Measurements from ENCODE around the gene GYS2.

GYS2 gene

GRCh38 chr12:21607701-21608100, 3.1 kb upstream of the GYS2 start:
- H3K9me3 ChIP-seq (ENCODE audit: insufficient read depth, low read length): no peaks in the 10 kb centered on the region
- H3K27me3 ChIP-seq (ENCODE audit: low read length): no peaks in the 10 kb centered on the region
- no peaks in the 10 kb centered on the region for H3K9me2 ChIP-seq (replicated peaks; ENCODE audit: insufficient read depth, low read length)
- H3F3A ChIP-seq (ENCODE audit: insufficient read depth): no peaks in the 10 kb centered on the region
- H3K4me3 ChIP-seq (ENCODE audit: insufficient read depth, low read length, poor library complexity, severe bottlenecking): no peak overlapping the region
- H3K27ac ChIP-seq (ENCODE audit: low read depth, low read length): no peak overlapping the region
- no peak for TF ChIP-seq EZH2phosphoT487 (conservative IDR thresholded peaks at IDR 0.05; ENCODE audit: low read length)
- no peaks in the 10 kb centered on the region for H4K20me1 ChIP-seq (ENCODE audit: low read depth, low read length)
- H3K4me2 ChIP-seq (ENCODE audit: low read depth, low read length, poor library complexity, severe bottlenecking): no peak overlapping the region
- H3K79me2 ChIP-seq (ENCODE audit: insufficient read depth, low read length): no peaks in the 10 kb centered on the region
- H3K36me3 ChIP-seq (ENCODE audit: low read length): no peaks in the 10 kb centered on the region
- no peak overlapping the region for H3K9ac ChIP-seq (ENCODE audit: low read length)
- H2AFZ ChIP-seq (ENCODE audit: low read depth, low read length, severe bottlenecking): no peak overlapping the region

GRCh38 chr12:21606175-21606574, 1.5 kb upstream of the GYS2 start:
- Histone ChIP-seq H3K9me2 (replicated peaks; ENCODE audit: insufficient read depth, low read length) (no peaks in the 10 kb centered on the region), H3K79me2 (ENCODE audit: insufficient read depth, low read length) (no peaks in the 10 kb centered on the region), H3K9me3 (ENCODE audit: insufficient read depth, low read length) (no peaks in the 10 kb centered on the region), H2AFZ (ENCODE audit: low read depth, low read length, severe bottlenecking) (no peak overlapping the region), H4K20me1 (ENCODE audit: low read depth, low read length) (no peaks in the 10 kb centered on the region), H3K36me3 (ENCODE audit: low read length) (no peaks in the 10 kb centered on the region), H3K4me3 (ENCODE audit: insufficient read depth, low read length, poor library complexity, severe bottlenecking) (no peak overlapping the region), H3K27me3 (ENCODE audit: low read length) (no peaks in the 10 kb centered on the region), H3K27ac (ENCODE audit: low read depth, low read length) (no peak overlapping the region), H3K9ac (ENCODE audit: low read length) (no peak overlapping the region), H3F3A (ENCODE audit: insufficient read depth) (no peaks in the 10 kb centered on the region), H3K4me2 (ENCODE audit: low read depth, low read length, poor library complexity, severe bottlenecking) (no peak overlapping the region)
- no peak for TF ChIP-seq EZH2phosphoT487 (conservative IDR thresholded peaks at IDR 0.05; ENCODE audit: low read length)
- TF ChIP-seq CTCF (IDR thresholded peaks at IDR 0.05; ENCODE audit: insufficient read depth, low read length, poor library complexity, severe bottlenecking): no peak

DNA sequence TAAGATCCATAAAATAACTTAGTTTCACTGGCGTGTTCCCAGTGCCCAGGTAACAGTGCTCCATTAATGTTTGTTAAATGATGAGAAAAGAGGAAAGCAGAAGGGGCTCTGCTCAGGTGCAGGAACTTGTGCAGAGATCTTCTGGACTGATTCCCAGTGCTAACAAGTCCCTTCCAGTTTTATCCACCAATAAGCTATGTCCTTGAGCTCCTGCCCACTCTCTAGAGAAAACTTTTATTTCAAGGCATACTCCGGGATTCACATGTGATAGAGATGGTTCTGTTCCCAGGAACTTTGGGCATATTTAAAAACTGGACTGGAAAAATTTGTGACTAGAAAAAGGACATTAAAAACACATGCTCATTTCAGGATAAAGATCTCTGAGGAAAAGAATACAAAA, 1.9 kb downstream of the GYS2 start:
- H3K27me3 ChIP-seq (ENCODE audit: low read length): no peaks in the 10 kb centered on the region
- H4K20me1 ChIP-seq (ENCODE audit: low read depth, low read length): no peaks in the 10 kb centered on the region
- H3K27ac ChIP-seq (ENCODE audit: low read depth, low read length): no peak overlapping the region
- H2AFZ ChIP-seq (ENCODE audit: low read depth, low read length, severe bottlenecking): no peak overlapping the region
- no peak for TF ChIP-seq EZH2phosphoT487 (conservative IDR thresholded peaks at IDR 0.05; ENCODE audit: low read length)
- no peak for TF ChIP-seq CTCF (IDR thresholded peaks at IDR 0.05; ENCODE audit: insufficient read depth, low read length, poor library complexity, severe bottlenecking)
- no peak overlapping the region for H3K4me2 ChIP-seq (ENCODE audit: low read depth, low read length, poor library complexity, severe bottlenecking)
- H3F3A ChIP-seq (ENCODE audit: insufficient read depth): no peaks in the 10 kb centered on the region
- H3K9me3 ChIP-seq (ENCODE audit: insufficient read depth, low read length): no peaks in the 10 kb centered on the region
- no peaks in the 10 kb centered on the region for H3K36me3 ChIP-seq (ENCODE audit: low read length)
- H3K4me3 ChIP-seq (ENCODE audit: insufficient read depth, low read length, poor library complexity, severe bottlenecking): no peak overlapping the region
- no peaks in the 10 kb centered on the region for H3K79me2 ChIP-seq (ENCODE audit: insufficient read depth, low read length)
- H3K9me2 ChIP-seq (replicated peaks; ENCODE audit: insufficient read depth, low read length): no peaks in the 10 kb centered on the region
- H3K9ac ChIP-seq (ENCODE audit: low read length): no peak overlapping the region

DNA sequence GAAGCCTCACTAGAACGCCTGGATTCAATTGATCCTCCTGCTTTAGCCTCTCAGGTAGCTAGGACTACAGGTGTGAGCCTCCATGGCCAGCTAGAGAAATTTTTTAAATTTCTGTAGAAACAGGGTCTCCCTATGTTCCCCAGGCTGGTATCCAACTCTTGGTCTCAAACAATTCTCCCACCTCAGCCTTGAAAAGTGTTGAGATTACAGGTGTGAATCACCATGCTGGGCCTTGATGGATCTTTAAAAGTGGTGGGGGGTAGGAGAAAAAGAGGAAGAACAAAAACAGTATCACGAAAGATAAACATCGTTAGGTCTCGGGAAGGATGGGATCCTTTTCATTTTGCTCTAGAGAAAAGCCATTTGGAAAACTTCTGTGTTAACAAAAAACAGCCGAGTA, 4.5 kb downstream of the GYS2 start:
- Histone ChIP-seq H3K36me3 (ENCODE audit: low read length) (no peaks in the 10 kb centered on the region), H3F3A (ENCODE audit: insufficient read depth) (no peaks in the 10 kb centered on the region), H3K4me3 (ENCODE audit: insufficient read depth, low read length, poor library complexity, severe bottlenecking) (no peak overlapping the region), H3K27ac (ENCODE audit: low read depth, low read length) (no peak overlapping the region), H3K4me2 (ENCODE audit: low read depth, low read length, poor library complexity, severe bottlenecking) (no peak overlapping the region), H3K79me2 (ENCODE audit: insufficient read depth, low read length) (no peaks in the 10 kb centered on the region), H4K20me1 (ENCODE audit: low read depth, low read length) (no peaks in the 10 kb centered on the region), H2AFZ (ENCODE audit: low read depth, low read length, severe bottlenecking) (no peak overlapping the region), H3K9me3 (ENCODE audit: insufficient read depth, low read length) (no peaks in the 10 kb centered on the region), H3K9me2 (replicated peaks; ENCODE audit: insufficient read depth, low read length) (no peaks in the 10 kb centered on the region), H3K9ac (ENCODE audit: low read length) (no peak overlapping the region), H3K27me3 (ENCODE audit: low read length) (no peaks in the 10 kb centered on the region)
- TF ChIP-seq CTCF (IDR thresholded peaks at IDR 0.05; ENCODE audit: insufficient read depth, low read length, poor library complexity, severe bottlenecking) (no peak), EZH2phosphoT487 (conservative IDR thresholded peaks at IDR 0.05; ENCODE audit: low read length) (no peak)

Data from SU-DHL-6 (cell line).